ENCODE results near the gene ZNF189. TPM values are rescaled to one million over a fixed set of nuclear protein-coding genes. Genes with fewer than 3 reads are reported as not detected.

The ZNF189 gene
- total and polyA plus RNA-seq, 4 experiments from 2014 or later: 0.95 to 23.2 (median 12.4) TPM

GRCh38 chr9:101356619-101357018, 42.0 kb upstream of the ZNF189 start:
- Mint-ChIP-seq H3K27me3 (peaks cover 0 to 2% of the 10 kb centered on the region in 2 donors), H3K36me3 (no peaks in the 10 kb centered on the region), H3K4me3 (no peak overlapping the region), H3K4me1 (no peaks in the 10 kb centered on the region), H3K9me3 (no peaks in the 10 kb centered on the region), H3K27ac (no peak overlapping the region)
- Histone ChIP-seq H3K9me3 (ENCODE audit: control insufficient read depth in 1 of 2, low read length in 2 of 2) (no peaks in the 10 kb centered on the region), H3K4me1 (ENCODE audit: insufficient read depth, low read length) (no peaks in the 10 kb centered on the region), H3K27ac (ENCODE audit: low read depth, low read length) (no peak overlapping the region), H3K36me3 (ENCODE audit: insufficient read depth, low read length) (no peaks in the 10 kb centered on the region), H3K4me3 (ENCODE audit: low read length in 2 of 2) (no peak overlapping the region), H3K27me3 (ENCODE audit: insufficient read depth, low read length) (no peaks in the 10 kb centered on the region)
- CTCF ChIA-PET (ENCODE audit: partially characterized antibody): no interaction called here
- no peak for DNase-seq
- intact Hi-C loops (cut with micrococcal nuclease): no loop called here
- POLR2A ChIA-PET (ENCODE audit: partially characterized antibody): no interaction called here

GRCh38 chr9:101359679-101360078, 39.0 kb upstream of the ZNF189 start:
- H3K27ac ChIP-seq (ENCODE audit: low read depth, low read length): no peak overlapping the region
- H3K36me3 Mint-ChIP-seq: no peaks in the 10 kb centered on the region
- H3K27ac Mint-ChIP-seq: no peak overlapping the region
- no peaks in the 10 kb centered on the region for H3K36me3 ChIP-seq (ENCODE audit: insufficient read depth, low read length)
- DNase-seq: no peak
- no peaks in the 10 kb centered on the region for H3K27me3 ChIP-seq (ENCODE audit: insufficient read depth, low read length)
- peaks cover 0 to 4% of the 10 kb centered on the region in 2 donors for H3K27me3 Mint-ChIP-seq
- intact Hi-C loops (cut with micrococcal nuclease): no loop called here
- H3K4me1 ChIP-seq (ENCODE audit: insufficient read depth, low read length): no peaks in the 10 kb centered on the region
- no peak overlapping the region for H3K4me3 Mint-ChIP-seq
- H3K9me3 Mint-ChIP-seq: peaks cover 0 to 2% (median 0%) of the 10 kb centered on the region in 8 donors
- POLR2A ChIA-PET (ENCODE audit: partially characterized antibody): no interaction called here
- no peaks in the 10 kb centered on the region for H3K9me3 ChIP-seq (ENCODE audit: control insufficient read depth in 1 of 2, low read length in 2 of 2)
- CTCF ChIA-PET (ENCODE audit: partially characterized antibody): no interaction called here
- no peaks in the 10 kb centered on the region for H3K4me1 Mint-ChIP-seq
- no peak overlapping the region for H3K4me3 ChIP-seq (ENCODE audit: low read length in 2 of 2)

GRCh38 chr9:101360647-101361046, 38.0 kb upstream of the ZNF189 start:
- no peaks in the 10 kb centered on the region for H3K27me3 ChIP-seq (ENCODE audit: insufficient read depth, low read length)
- DNase-seq: no peak
- no peak overlapping the region for H3K27ac ChIP-seq (ENCODE audit: low read depth, low read length)
- intact Hi-C loops (cut with micrococcal nuclease): no loop called here
- Mint-ChIP-seq H3K27ac (no peak overlapping the region), H3K4me1 (no peaks in the 10 kb centered on the region), H3K9me3 (peaks cover 0 to 2% (median 0%) of the 10 kb centered on the region in 8 donors), H3K27me3 (peaks cover 0 to 4% of the 10 kb centered on the region in 2 donors), H3K4me3 (no peak overlapping the region), H3K36me3 (no peaks in the 10 kb centered on the region)
- H3K4me1 ChIP-seq (ENCODE audit: insufficient read depth, low read length): no peaks in the 10 kb centered on the region
- H3K9me3 ChIP-seq (ENCODE audit: control insufficient read depth in 1 of 2, low read length in 2 of 2): no peaks in the 10 kb centered on the region
- POLR2A ChIA-PET (ENCODE audit: partially characterized antibody): no interaction called here
- CTCF ChIA-PET (ENCODE audit: partially characterized antibody): no interaction called here
- H3K36me3 ChIP-seq (ENCODE audit: insufficient read depth, low read length): no peaks in the 10 kb centered on the region
- no peak overlapping the region for H3K4me3 ChIP-seq (ENCODE audit: low read length in 2 of 2)

GRCh38 chr9:101362450-101362849, 36.2 kb upstream of the ZNF189 start:
- Histone ChIP-seq H3K4me3 (ENCODE audit: low read length in 2 of 2) (no peak overlapping the region), H3K9me3 (ENCODE audit: control insufficient read depth in 1 of 2, low read length in 2 of 2) (no peaks in the 10 kb centered on the region), H3K27me3 (ENCODE audit: insufficient read depth, low read length) (no peaks in the 10 kb centered on the region), H3K36me3 (ENCODE audit: insufficient read depth, low read length) (no peaks in the 10 kb centered on the region), H3K27ac (ENCODE audit: low read depth, low read length) (no peak overlapping the region), H3K4me1 (ENCODE audit: insufficient read depth, low read length) (no peaks in the 10 kb centered on the region)
- H3K9me3 Mint-ChIP-seq: peaks cover 0 to 2% (median 0%) of the 10 kb centered on the region in 8 donors
- ChIA-PET CTCF (ENCODE audit: partially characterized antibody) (no interaction called here), POLR2A (ENCODE audit: partially characterized antibody) (no interaction called here)
- no peak overlapping the region for H3K27ac Mint-ChIP-seq
- H3K4me1 Mint-ChIP-seq: no peaks in the 10 kb centered on the region
- no peak for DNase-seq
- intact Hi-C loops (cut with micrococcal nuclease): no loop called here
- H3K36me3 Mint-ChIP-seq: no peaks in the 10 kb centered on the region
- no peak overlapping the region for H3K4me3 Mint-ChIP-seq
- H3K27me3 Mint-ChIP-seq: peaks cover 0 to 2% of the 10 kb centered on the region in 2 donors

- H3K27ac ChIP-seq (ENCODE audit: low read depth, low read length): no peak overlapping the region
- Mint-ChIP-seq H3K4me3 (no peak overlapping the region), H3K27me3 (peaks cover 0 to 2% of the 10 kb centered on the region in 2 donors), H3K4me1 (no peaks in the 10 kb centered on the region), H3K9me3 (peaks cover 0 to 2% (median 0%) of the 10 kb centered on the region in 8 donors), H3K27ac (no peak overlapping the region), H3K36me3 (no peaks in the 10 kb centered on the region)
- H3K4me3 ChIP-seq (ENCODE audit: low read length in 2 of 2): no peak overlapping the region
- no peaks in the 10 kb centered on the region for H3K27me3 ChIP-seq (ENCODE audit: insufficient read depth, low read length)
- POLR2A ChIA-PET (ENCODE audit: partially characterized antibody): no interaction called here
- intact Hi-C loops (cut with micrococcal nuclease): no loop called here
- no peaks in the 10 kb centered on the region for H3K4me1 ChIP-seq (ENCODE audit: insufficient read depth, low read length)
- CTCF ChIA-PET (ENCODE audit: partially characterized antibody): no interaction called here
- H3K9me3 ChIP-seq (ENCODE audit: control insufficient read depth in 1 of 2, low read length in 2 of 2): no peaks in the 10 kb centered on the region
- no peaks in the 10 kb centered on the region for H3K36me3 ChIP-seq (ENCODE audit: insufficient read depth, low read length)
- DNase-seq: no peak
Measured at GRCh38 chr9:101365181-101365580, 33.5 kb upstream of the ZNF189 start.

- no peak overlapping the region for H3K4me3 ChIP-seq (ENCODE audit: low read length in 2 of 2)
- peaks cover 0 to 2% (median 0%) of the 10 kb centered on the region in 8 donors for H3K9me3 Mint-ChIP-seq
- H3K9me3 ChIP-seq (ENCODE audit: control insufficient read depth in 1 of 2, low read length in 2 of 2): no peaks in the 10 kb centered on the region
- H3K27ac Mint-ChIP-seq: no peak overlapping the region
- ChIA-PET CTCF (ENCODE audit: partially characterized antibody) (no interaction called here), POLR2A (ENCODE audit: partially characterized antibody) (no interaction called here)
- H3K4me1 ChIP-seq (ENCODE audit: insufficient read depth, low read length): no peaks in the 10 kb centered on the region
- H3K27ac ChIP-seq (ENCODE audit: low read depth, low read length): no peak overlapping the region
- H3K36me3 Mint-ChIP-seq: no peaks in the 10 kb centered on the region
- intact Hi-C loops (cut with micrococcal nuclease): no loop called here
- peaks cover 0 to 4% of the 10 kb centered on the region in 2 donors for H3K27me3 Mint-ChIP-seq
- no peaks in the 10 kb centered on the region for H3K36me3 ChIP-seq (ENCODE audit: insufficient read depth, low read length)
- no peak overlapping the region for H3K4me3 Mint-ChIP-seq
- H3K4me1 Mint-ChIP-seq: no peaks in the 10 kb centered on the region
- H3K27me3 ChIP-seq (ENCODE audit: insufficient read depth, low read length): no peaks in the 10 kb centered on the region
- no peak for DNase-seq
Measured at GRCh38 chr9:101366038-101366756, 32.5 kb upstream of the ZNF189 start.

- H3K9me3 Mint-ChIP-seq: peaks cover 0 to 2% (median 0%) of the 10 kb centered on the region in 8 donors
- H3K27ac ChIP-seq (ENCODE audit: low read depth, low read length): no peak overlapping the region
- H3K4me3 Mint-ChIP-seq: no peak overlapping the region
- ChIA-PET CTCF (ENCODE audit: partially characterized antibody) (no interaction called here), POLR2A (ENCODE audit: partially characterized antibody) (no interaction called here)
- intact Hi-C loops (cut with micrococcal nuclease): no loop called here
- no peaks in the 10 kb centered on the region for H3K4me1 ChIP-seq (ENCODE audit: insufficient read depth, low read length)
- H3K9me3 ChIP-seq (ENCODE audit: control insufficient read depth in 1 of 2, low read length in 2 of 2): no peaks in the 10 kb centered on the region
- no peaks in the 10 kb centered on the region for H3K4me1 Mint-ChIP-seq
- peaks cover 3 to 5% of the 10 kb centered on the region in 2 donors for H3K27me3 Mint-ChIP-seq
- no peak for DNase-seq
- H3K36me3 ChIP-seq (ENCODE audit: insufficient read depth, low read length): no peaks in the 10 kb centered on the region
- no peaks in the 10 kb centered on the region for H3K36me3 Mint-ChIP-seq
- no peaks in the 10 kb centered on the region for H3K27me3 ChIP-seq (ENCODE audit: insufficient read depth, low read length)
- H3K27ac Mint-ChIP-seq: no peak overlapping the region
- H3K4me3 ChIP-seq (ENCODE audit: low read length in 2 of 2): no peak overlapping the region
Measured at GRCh38 chr9:101367323-101367722, 31.3 kb upstream of the ZNF189 start.
